Right kidney (tissue), 1 donor: ENCODE data around the gene TMEM135.
"Not testable (repeated sequence)": the region's sequence is repeated elsewhere in the genome, so short reads cannot be mapped to it uniquely, and the experiment has no call there.

ENCODE experiments used
- DNase-seq: peaks from one replicate; pipeline ENCODE4 v3.0.0-alpha.2; 2016

TMEM135 gene

DNA sequence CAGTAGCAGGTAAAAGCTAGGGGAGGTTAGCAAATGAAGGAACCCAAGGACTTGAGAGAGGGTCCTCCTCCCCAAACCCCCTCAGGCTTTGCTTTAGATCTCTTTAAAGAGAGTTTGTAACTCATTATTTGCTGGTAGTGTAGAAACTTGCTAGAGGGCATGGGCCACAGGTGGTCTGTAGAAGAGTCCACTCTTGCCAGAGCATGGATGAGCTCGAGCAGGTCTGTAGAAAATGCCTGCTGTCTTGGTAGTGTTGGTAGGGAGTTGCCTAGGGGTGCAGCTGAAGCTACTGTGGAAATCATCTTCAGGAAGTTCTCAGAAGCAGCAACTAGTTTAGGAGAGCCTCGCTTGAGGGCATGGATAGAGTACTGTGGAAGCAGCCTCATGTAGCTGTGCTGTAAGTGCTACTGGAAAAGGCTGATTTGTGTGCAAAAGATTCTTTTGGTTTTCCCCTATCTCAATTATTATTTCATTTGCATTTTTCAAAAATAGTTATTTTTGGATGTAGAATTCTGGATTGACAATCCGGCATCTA is 104.3 kb downstream of the TMEM135 start:
- no peak for DNase-seq

DNA sequence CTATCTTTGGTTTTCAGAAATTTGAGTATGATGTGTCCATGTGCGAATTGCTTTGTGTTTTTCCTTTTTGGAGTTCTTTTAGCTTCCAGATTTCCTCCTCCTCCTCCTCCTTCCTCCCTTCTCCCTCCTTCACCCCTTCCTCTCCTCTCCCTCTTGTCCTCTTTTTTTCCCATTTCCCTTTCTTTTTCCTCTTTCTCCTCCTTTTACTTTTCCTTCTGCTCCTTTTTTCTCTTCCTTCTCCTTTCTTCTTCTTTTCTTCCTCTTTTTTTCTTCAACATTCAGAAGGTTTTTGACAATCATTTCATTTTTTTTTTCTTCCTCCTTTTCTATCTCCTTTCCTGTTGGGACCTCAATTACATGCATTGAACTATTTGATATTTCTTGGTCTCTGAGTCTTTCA is 104.9 kb downstream of the TMEM135 start:
- no peak for DNase-seq

DNA sequence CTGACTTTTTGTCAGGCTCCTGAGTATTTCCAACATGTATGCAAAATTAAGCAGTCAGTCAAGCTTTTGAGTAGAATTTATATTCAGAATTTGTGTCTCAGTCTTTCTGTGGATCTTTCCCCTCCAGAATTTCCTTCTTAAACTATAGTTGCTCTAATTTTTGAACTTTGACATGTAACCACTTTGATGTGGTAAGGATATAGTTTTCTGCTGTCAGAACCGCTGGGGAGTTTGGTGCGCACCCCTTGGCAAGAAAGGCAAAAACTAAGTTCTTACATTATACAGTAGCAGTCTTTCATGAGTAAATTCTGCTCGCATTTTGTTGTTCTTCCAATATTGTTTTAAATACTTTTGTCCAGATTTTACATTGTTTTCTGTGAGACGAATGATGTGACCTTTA is 105.9 kb downstream of the TMEM135 start:
- DNase-seq, result no peak

DNA sequence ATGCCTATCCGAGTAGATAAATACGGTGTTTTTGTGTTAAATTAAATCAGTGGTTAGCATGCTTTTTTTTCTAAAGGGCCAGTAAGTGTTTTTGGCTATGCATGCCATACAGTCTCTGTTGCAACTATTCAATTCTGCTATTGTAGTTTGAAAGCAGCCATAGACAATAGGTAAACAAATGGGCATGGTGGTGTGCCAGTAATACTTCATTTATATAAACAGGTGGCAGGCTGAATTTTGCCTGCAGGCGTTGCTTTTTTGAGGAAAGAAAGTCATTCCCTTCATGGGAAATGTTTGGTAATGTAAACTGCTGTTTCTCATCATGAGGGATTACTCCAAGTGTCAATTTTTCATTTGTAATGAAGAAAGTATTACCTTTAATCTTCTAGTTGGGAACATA is 106.5 kb downstream of the TMEM135 start:
- no peak for DNase-seq

DNA sequence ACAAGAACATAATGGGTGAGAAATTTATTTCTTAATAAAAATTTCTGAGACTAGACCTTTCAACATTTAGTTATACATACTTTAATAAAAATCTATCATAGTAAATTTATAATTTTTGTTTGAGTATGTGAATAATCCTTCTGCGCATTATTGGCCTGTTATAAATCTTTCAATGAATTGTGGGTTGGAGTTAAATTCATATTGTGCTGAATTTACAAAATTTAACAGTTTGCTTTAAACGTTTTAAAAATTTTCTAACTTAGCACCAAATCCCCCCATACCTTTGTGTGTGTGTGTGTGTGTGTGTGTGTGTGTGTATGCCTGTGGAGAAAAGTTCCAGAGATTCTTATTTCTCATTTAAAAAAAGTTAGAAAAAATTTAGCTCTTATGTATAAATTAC is 111.0 kb downstream of the TMEM135 start:
- no peak for DNase-seq

DNA sequence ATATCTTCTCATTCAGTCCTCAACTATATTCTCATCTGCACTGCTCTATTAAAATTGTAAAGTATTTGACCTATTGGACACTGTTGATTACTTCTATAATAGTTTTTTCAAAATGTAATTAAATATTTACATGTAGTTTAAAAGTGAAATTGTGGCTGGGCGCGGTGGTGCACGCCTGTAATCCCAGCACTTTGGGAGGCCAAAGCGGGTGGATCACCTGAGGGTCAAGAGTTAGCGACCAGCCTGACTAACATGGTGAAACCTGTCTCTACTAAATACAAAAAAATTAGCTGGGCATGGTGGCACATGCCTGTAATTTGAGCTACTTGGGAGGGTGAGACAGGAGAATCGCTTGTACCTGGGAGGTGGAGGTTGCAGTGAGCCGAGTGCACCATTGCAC is 112.0 kb downstream of the TMEM135 start:
- DNase-seq, result not testable (repeated sequence)

DNA sequence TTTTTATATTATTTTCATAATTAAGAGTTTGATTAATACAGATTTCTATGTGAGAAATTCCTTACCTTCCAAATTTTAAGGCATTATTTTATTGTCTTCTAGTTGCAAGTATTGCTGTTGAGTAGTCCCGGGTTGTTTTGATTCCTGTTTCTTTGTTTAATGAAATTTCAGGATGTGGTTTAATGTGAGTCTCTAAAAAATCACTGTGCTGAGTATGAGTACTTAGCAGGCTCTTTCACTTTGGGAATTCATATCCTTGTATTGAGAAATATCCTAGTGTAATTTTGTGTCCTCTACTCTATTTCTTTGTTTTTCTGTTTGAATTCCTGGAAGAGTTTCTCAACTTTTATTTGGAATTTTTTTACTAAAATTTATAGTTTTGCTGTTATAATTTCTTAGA is 113.2 kb downstream of the TMEM135 start:
- DNase-seq, result no peak

DNA sequence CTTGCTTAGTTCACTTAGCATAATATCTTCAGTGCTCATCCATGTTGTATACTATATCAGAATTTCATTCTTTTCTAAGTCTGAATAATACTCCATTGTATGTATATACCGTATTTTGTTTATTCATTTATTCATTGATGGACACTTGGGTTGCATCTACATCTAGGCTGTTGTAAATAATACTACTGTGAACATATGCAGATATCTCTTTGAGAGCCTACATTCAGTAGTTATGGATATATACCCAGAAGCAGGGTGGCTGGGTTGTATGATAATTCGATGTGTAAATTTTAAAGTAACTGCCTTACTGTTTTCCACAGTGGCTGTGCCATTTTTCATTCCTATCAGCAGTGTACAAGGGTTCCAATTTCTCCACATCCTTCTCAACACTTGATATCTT is 116.5 kb downstream of the TMEM135 start:
- DNase-seq, result no peak

DNA sequence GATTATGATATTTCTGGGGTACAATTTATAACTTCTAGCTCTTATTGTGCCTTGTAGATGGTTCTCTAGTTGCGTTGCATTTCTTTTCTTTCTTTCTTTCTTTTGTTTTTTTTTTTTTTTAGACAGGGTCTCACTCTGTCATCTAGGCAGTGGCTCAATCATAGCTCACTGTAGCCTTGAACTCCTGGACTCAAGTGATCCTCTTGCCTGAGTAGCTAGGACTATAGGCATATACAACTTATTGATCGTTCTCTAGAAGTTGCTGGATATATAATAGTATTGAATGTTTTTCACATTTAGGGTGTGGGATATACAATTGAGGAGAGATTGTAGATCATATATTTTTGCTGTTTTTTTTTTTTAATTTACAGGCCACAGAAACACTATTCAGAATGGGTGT is 119.2 kb downstream of the TMEM135 start:
- no peak for DNase-seq

DNA sequence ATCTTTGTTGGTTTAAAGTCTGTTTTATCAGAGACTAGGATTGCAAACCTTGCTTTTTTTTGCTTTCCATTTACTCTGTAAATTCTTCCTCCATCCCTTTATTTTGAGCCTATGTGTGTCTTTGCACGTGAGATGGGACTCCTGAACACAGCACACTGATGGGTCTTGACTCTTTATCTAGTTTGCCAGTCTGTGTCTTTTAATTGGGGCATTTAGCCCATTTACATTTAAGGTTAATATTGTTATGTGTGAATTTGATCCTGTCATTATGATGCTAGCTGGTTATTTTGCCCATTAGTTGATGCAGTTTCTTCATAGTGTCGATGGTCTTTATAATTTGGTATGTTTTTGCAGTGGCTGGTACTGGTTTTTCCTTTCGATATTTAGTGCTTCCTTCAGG is 131.3 kb downstream of the TMEM135 start:
- DNase-seq, result not testable (repeated sequence)

DNA sequence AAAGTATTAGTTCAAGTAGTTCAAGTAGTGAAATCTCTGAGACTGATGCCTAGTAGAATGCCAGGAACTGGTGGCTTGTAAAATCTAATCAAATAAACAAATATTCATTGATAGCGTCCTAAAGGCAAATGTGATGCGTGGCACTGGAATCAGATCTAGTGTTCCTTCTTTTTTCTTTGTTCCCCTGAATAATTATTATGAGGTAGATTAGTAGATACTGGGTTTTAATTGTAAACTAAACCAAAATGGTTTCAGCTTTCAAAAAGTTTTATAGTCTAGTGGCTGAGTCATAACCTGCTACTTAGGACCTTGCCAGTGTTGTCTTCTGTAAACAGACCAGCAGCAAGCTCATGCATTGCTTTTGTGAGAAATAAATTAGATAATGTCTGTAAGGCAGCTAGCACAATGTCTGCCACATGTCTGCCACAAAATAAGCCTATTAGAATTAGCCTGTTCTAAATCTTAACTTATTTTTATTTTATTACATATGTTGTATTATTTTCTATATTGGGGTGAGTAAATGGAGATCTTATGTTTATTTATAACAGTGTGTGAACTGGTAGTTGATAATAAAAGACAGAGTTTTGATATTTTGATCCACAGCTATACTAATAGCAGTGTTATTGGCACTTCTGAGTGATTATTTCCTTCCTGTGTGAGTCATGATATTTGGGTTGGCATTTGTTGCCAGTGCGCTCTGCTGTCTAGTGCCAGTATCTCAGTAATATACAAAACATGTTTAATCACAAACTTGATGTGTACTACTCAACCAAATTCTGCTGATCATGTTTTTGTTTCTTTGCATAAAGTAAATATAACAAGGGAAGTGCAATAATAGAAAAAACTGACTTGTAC is 135.7 kb downstream of the TMEM135 start:
- no peak for DNase-seq

DNA sequence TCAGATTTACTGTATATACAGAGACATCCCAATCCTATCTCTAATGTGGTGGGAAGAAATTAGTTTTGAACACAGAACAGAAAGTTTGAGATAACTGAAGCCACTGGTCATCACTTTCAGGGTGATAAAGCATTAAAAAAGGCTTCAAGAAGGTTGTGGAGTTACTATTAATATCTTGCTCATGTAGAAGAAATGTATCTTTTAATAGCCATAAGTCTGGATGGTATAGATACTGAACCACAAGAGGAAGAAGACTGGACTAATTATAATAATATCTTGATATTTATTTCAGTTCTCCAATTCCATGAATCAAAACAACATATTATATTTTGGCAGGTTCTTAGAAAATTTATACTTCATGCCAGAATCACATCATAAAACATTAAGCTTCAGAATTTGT is 137.1 kb downstream of the TMEM135 start:
- DNase-seq, result no peak

DNA sequence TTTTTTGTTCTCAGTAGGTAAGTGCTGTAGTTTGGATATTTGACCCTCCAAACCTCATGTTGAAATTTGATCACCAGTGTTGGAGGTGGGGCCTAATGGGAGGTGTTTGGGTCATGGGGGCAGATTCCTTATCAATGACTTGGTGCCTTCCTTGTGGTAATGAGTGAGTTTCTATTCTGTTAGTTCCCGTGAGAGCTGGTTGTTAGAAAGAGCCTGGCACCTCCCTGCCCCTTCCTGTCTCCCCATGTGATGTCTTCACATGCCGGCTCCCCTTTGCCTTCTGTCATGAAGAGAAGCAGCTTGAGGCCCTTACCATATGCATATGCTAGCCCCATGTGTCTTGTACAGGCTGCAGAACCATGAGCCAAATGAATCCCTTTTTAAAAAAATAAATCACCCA is 138.3 kb downstream of the TMEM135 start:
- no peak for DNase-seq

DNA sequence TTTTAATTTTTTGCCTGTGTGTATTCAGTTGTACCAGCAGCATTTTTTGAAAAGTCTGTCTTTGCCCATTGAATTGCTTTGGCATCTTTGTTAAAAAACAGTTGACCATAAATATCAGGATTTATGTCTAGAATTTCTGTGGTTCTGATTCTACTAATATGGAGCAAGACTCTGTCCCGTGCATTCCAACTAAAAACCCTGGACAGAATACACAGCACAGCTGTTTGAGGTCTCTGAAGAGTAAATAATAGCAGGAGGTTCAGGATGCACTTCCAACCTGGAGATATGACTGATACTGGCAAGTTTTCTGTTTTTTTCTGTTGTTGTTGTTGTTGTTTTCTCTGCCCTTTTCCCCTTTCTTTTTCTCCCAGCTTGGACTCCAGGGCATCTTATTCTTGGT is 141.9 kb downstream of the TMEM135 start:
- no peak for DNase-seq

DNA sequence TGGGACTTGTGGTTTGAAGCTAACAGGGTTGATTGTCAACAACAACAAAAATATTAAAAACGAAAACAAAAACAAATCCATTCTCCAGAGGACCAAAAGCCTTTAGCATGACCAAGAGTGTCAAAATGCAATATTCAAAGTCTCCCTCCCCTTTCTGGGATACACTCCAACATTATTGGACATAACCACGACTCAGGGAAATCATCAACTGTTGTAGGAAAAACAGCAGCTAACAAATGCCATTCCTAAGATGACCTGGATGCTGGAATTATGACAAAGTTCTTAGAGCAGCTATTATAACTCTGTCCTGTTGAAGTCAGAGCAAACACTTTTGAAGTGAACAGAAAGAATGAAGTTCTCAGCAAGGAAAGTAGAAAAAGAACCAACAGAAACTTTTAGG is 143.0 kb downstream of the TMEM135 start:
- DNase-seq, result no peak

DNA sequence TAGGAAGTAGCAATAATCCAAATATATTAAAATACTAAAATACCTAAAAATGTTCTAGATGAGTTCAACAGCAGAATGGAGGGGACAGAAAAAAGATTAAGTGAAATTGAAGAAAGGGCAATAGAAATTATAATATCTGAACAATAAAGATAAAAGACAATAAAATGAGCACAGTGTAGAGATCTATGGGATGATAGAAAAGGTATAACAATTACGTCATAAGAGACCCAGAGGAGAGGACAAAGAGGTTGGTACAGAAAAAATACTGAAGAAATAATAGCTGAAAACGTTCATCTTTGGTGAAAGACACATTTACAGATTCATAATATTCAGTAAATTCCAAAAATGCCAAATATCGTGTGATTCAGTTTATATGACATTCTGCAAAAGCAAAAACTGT is 143.4 kb downstream of the TMEM135 start:
- no peak for DNase-seq

DNA sequence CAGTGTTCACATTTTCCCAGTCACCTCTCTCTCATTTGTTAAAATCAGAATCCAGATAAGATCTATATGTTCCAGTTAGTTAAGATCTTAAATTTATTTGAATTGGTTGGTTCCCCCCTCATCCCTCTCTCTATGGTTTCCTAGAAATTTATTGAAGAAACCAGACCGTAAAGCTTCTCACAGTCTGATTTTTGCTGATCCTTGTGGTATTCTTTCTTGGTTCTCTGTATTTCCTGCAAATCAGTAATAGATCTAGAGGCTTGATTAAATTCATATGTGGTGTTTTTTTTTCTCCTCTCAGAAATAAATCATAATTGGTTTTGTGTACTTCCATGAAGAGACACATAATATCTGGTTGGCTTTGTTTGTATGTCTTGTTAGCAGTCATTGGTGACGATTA is 147.5 kb downstream of the TMEM135 start:
- no peak for DNase-seq

DNA sequence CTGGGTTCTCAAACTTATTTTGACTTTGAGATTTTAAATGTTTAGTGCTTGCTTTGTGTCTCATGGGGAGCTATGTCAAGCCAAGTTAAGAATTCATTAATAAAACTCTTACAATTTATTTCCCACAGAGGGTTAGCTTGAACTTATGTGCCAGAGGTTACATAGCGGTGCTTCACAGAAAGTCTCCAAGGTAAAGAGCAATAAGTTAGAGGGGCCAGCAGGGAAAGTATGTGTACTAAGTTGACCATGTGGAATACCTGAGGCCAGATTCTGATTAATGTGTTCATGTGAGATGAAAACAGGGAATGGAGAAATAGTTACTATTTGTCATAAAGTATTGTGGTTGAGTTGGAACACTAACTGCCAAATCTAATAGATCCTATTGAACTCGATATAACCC is 149.3 kb downstream of the TMEM135 start:
- no peak for DNase-seq

DNA sequence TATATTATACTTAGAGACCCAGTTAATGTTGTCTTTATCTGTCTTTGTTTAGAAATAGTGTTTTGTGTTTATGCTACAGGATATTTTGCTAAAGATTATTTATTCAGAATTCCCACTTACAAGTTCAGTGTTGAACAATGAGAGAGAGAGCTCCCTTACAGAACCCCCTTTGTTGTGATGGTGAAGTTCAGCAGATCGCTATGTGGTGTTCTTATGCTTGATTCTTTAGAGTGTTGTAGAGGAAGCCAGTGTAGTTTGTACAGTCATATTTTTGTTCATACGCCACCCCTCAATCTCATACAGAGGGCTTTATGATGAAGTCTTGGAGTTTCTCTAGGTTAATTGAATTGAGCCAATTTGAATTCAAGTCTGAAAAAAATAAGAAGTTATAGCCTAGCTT is 150.2 kb downstream of the TMEM135 start:
- no peak for DNase-seq

DNA sequence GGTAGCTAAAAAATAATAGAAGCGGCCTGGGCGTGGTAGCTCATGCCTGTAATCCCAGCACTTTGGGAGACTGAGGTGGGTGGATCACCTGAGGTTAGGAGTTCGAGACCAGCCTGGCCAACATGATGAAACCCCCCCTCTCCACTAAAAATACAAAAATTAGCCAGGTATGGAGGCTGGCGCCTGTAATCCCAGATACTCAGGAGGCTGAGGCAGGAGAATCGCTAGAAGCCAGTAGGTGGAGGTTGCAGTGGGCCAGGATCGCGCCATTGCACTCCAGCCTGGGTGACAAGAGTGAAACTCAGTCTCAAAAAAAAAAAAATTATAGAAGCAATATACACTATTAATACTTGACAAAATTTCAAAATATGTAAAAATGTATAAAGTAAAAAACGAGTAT is 150.7 kb downstream of the TMEM135 start:
- DNase-seq, result not testable (repeated sequence)

DNA sequence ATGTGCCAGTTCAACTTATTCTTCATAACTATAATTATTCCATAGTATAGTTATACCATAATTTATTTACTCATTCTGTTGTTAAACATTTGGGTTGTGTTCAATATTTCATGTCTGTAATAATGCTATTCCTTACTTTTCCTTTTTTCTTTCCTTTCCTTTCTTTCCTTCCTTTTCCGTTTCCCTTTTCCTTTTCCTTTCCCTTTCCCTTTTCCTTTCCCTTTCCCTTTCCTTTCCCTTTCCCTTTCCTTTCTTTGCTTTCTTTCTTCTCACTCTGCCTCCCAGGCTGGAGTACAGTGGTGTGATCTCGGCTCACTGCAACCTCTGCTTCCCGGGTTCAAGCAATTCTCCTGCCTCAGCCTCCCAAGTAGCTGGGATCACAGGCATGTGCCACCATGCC is 151.2 kb downstream of the TMEM135 start:
- DNase-seq, result not testable (repeated sequence)

DNA sequence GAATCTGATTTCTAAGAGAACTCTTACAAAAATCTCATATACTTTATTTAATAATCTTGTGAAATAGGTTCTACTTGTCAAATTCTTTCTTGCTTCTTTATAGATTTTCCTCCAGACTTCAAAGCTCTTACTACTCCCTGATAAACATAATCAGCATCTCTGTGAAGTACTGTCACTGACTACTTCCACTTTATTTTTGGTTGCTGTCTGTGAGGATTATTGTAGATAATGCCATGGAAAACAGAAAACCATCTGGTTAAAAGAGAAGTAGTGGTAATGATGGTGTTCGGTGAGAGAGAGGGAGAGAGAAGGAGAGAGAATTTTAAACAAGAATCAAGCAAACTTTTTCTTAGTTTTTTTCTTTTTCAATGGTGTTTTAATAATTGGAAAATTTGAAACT is 152.3 kb downstream of the TMEM135 start:
- no peak for DNase-seq

DNA sequence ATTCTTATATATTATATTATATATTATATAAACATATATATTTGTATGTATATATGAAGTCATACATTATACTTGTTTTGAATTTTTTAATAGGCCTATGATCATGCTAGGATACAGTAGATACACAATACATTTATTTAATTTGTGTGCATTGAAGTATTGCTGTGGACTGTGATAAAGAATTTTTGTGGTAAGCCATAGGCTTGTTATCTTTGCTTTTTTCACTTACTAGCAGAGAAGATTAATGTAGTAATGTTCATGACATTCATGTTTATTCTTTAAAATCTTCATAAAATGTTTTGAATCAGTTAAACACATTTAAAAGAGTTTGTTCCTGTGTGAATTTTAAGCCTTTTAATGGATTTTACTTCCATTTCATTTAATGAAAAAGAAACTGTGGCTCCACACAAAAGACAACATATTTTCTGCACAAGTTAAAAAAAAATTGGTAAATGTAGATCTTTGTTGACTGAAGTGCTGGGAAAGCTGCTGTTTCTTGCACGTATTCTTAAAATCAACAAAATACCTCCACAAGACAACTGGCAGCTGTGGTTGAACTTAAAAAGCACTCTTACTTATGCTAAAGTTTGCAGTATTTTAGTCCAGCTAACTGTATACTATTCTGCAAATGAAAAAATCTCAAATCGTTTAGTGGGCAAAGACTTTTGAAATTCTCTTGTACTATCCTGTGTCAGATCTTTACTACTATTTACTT is 156.2 kb downstream of the TMEM135 start:
- no peak for DNase-seq
